Measurements from ENCODE around the gene RFXAP. TPM values are rescaled to one million over a fixed set of nuclear protein-coding genes. Genes with fewer than 3 reads are reported as not detected.

RFXAP gene
- total RNA-seq, 1 experiment from 2014 or later: 4.4 TPM

GRCh38 chr13:36801035-36801434 is 18.0 kb upstream of the RFXAP start:
- H4K20me1 ChIP-seq (ENCODE audit: insufficient read depth): no peaks in the 10 kb centered on the region
- H3K4me3 ChIP-seq (replicated peaks in 1 of 2; ENCODE audit: low read depth in 1 of 2, low read length in 2 of 2): no peak overlapping the region
- H3K9ac ChIP-seq (ENCODE audit: low read length): no peak overlapping the region
- no peaks in the 10 kb centered on the region for H3K79me2 ChIP-seq (ENCODE audit: insufficient read depth, low read length)
- ChIA-PET RAD21 (ENCODE audit: low non-redundant PET in 1 of 2, low total read pairs in 2 of 2, uncharacterized antibody in 2 of 2, unreplicated experiment in 2 of 2) (no interaction called here), CTCF (interaction anchor here (1.1 kb wide), 1 partner anchor 65 kb away, joined by 3 read pairs; no protein-coding TSS in a partner anchor), POLR2A (no interaction called here)
- H3K9me2 ChIP-seq (ENCODE audit: insufficient read depth): no peaks in the 10 kb centered on the region
- BruUV-seq (replicated peaks): no TSS peak
- TF ChIP-seq ZNF274 (IDR thresholded peaks at IDR 0.05; ENCODE audit: low read depth, low read length) (no peak), SP1 (IDR thresholded peaks at IDR 0.05; ENCODE audit: low read depth) (no peak), SIN3A (IDR thresholded peaks at IDR 0.05; ENCODE audit: low read depth) (no peak), REST (IDR thresholded peaks at IDR 0.05; ENCODE audit: low read depth) (no peak), ELF1 (IDR thresholded peaks at IDR 0.05; ENCODE audit: borderline replicate concordance, low read depth) (no peak), EGR1 (IDR thresholded peaks at IDR 0.05; ENCODE audit: low read depth) (no peak), EZH2phosphoT487 (IDR thresholded peaks at IDR 0.05; ENCODE audit: borderline replicate concordance) (no peak), RAD21 (IDR thresholded peaks at IDR 0.05; ENCODE audit: low read depth) (no peak), CTCF (IDR thresholded peaks at IDR 0.05 in 2 of 3, conservative IDR thresholded peaks at IDR 0.05 in 1 of 3; ENCODE audit: borderline replicate concordance in 1 of 3, insufficient read depth in 1 of 3, low read depth in 2 of 3, low read length in 2 of 3) (no peak), YY1 (IDR thresholded peaks at IDR 0.05; ENCODE audit: extremely low read depth, insufficient replicate concordance, low read depth, low read length) (no peak), SRF (IDR thresholded peaks at IDR 0.05; ENCODE audit: low read depth) (no peak), CBX3 (IDR thresholded peaks at IDR 0.05; ENCODE audit: low read depth) (no peak), POLR2AphosphoS5 (IDR thresholded peaks at IDR 0.05; ENCODE audit: low read depth, low read length) (no peak), CEBPB (IDR thresholded peaks at IDR 0.05; ENCODE audit: low read depth) (no peak), FOSL1 (IDR thresholded peaks at IDR 0.05; ENCODE audit: low read depth) (no peak), ZFX (IDR thresholded peaks at IDR 0.05) (no peak), ZBTB33 (IDR thresholded peaks at IDR 0.05; ENCODE audit: extremely low read depth, insufficient replicate concordance, low read length) (no peak)
- no peaks in the 10 kb centered on the region for H3K36me3 ChIP-seq (ENCODE audit: control insufficient read depth in 1 of 2, insufficient read depth in 2 of 2, low read length in 2 of 2)
- H3K9me3 ChIP-seq (ENCODE audit: control insufficient read depth in 1 of 2, insufficient read depth in 1 of 2, low read depth in 1 of 2, low read length in 2 of 2): no peaks in the 10 kb centered on the region
- H3K27me3 ChIP-seq (ENCODE audit: insufficient read depth, low read length): no peaks in the 10 kb centered on the region
- DNase-seq (ENCODE audit: low read depth, low spot score): no peak
- H3K4me1 ChIP-seq (ENCODE audit: control insufficient read depth in 1 of 2, insufficient read depth in 2 of 2, low read length in 2 of 2): no peaks in the 10 kb centered on the region
- intact Hi-C loops (cut with micrococcal nuclease): no loop called here
- no peak for ATAC-seq
- H3K4me2 ChIP-seq (ENCODE audit: low read length): no peak overlapping the region
- no peak overlapping the region for H2AFZ ChIP-seq (ENCODE audit: low read depth, low read length, poor library complexity, severe bottlenecking)
- H3K27ac ChIP-seq (ENCODE audit: low read depth, low read length): no peak overlapping the region

Measured in HCT116 (cell line).